CD4-positive, CD25-positive, alpha-beta regulatory T cell (primary cell): ENCODE measurements around the gene HOXC5. TPM values are rescaled to one million over a fixed set of nuclear protein-coding genes. Genes with fewer than 3 reads are reported as not detected.
"Not testable (repeated sequence)": the region's sequence is repeated elsewhere in the genome, so short reads cannot be mapped to it uniquely, and the experiment has no call there.

Experiments used
- ATAC-seq, 2 donors: fragments of 150-1000 bp; cut with Tn5 transposase; one replicate each; pipeline ENCODE4 v1.10.0; 2021; ENCODE audit warnings: low read depth in 2 of 2, moderate number of reproducible peaks in 2 of 2, moderate library complexity in 1 of 2
- DNase-seq, 3 donors: peaks; one replicate each; pipeline versions ENCODE4 v3.0.0 to v3.0.0-alpha.2; 2012 to 2022; ENCODE audit warnings: mixed read lengths in 1 of 3
- H3K27ac ChIP-seq: one replicate; pipeline ENCODE4 v1.7.0; 2013; ENCODE audit warnings: mild to moderate bottlenecking, low read length; ENCODE audit not compliant: insufficient read depth, poor library complexity, severe bottlenecking
- H3K27me3 ChIP-seq: one replicate; pipeline ENCODE4 v1.7.0; 2013; ENCODE audit warnings: low read length; ENCODE audit not compliant: control insufficient read depth, insufficient read depth
- H3K36me3 ChIP-seq: one replicate; pipeline ENCODE4 v1.7.0; 2013; ENCODE audit warnings: mild to moderate bottlenecking, low read length, moderate library complexity; ENCODE audit not compliant: control insufficient read depth, insufficient read depth
- H3K4me1 ChIP-seq: 2 replicates; pipeline ENCODE4 v1.7.0; 2013; ENCODE audit warnings: mild to moderate bottlenecking, low read length; ENCODE audit not compliant: insufficient read depth, control insufficient read depth, poor library complexity, severe bottlenecking
- H3K4me3 ChIP-seq: one replicate; pipeline ENCODE4 v1.7.0; 2013; ENCODE audit warnings: low read depth, mild to moderate bottlenecking, low read length, moderate library complexity
- H3K9me3 ChIP-seq, 2 experiments: 1 replicate in 1 of 2; 2 replicates in 1 of 2; pipeline ENCODE4 v1.7.0; 2013; ENCODE audit warnings: low read length in 2 of 2, mild to moderate bottlenecking in 1 of 2, moderate library complexity in 1 of 2; ENCODE audit not compliant: control insufficient read depth in 2 of 2
- H3K27ac Mint-ChIP-seq, 3 donors: one replicate each; pipeline ENCODE4 v1.8.0; 2020 to 2022; ENCODE audit warnings: mild to moderate bottlenecking in 3 of 3, mixed read lengths in 3 of 3, moderate library complexity in 2 of 3
- H3K27me3 Mint-ChIP-seq: one replicate; pipeline ENCODE4 v1.8.0; 2022; ENCODE audit warnings: mild to moderate bottlenecking, mixed read lengths
- H3K36me3 Mint-ChIP-seq: one replicate; pipeline ENCODE4 v1.8.0; 2020; ENCODE audit warnings: mixed read lengths
- H3K4me1 Mint-ChIP-seq, 4 donors: one replicate each; pipeline ENCODE4 v1.8.0; 2020 to 2022; ENCODE audit warnings: mixed read lengths in 4 of 4, mild to moderate bottlenecking in 1 of 4
- H3K4me3 Mint-ChIP-seq, 4 donors: one replicate each; pipeline ENCODE4 v1.8.0; 2020 to 2022; ENCODE audit warnings: mild to moderate bottlenecking in 4 of 4, mixed read lengths in 4 of 4, moderate library complexity in 3 of 4
- H3K9me3 Mint-ChIP-seq, 7 donors: one replicate each; pipeline ENCODE4 v1.8.0; 2020 to 2022; ENCODE audit warnings: mixed read lengths in 7 of 7, mild to moderate bottlenecking in 3 of 7, moderate library complexity in 2 of 7
- polyA plus RNA-seq, 4 donors: library from polyadenylated mRNA; unstranded; fragments of 300-500 nt; fragmentation: Illumina TruSeq; gene quantifications; one replicate each; pipeline ENCODE4 v1.2.3, GENCODE V29; 2021
- total RNA-seq: library from RNA; stranded (reverse); gene quantifications from one replicate; pipeline ENCODE4 v1.2.3, GENCODE V29; 2022

The HOXC5 gene
- total and polyA plus RNA-seq, 5 donors from 2014 or later: not detected

GRCh38 chr12:54041097-54041690 lies 8.3 kb downstream of the HOXC5 start:
- DNase-seq: no peak
- H3K4me3 Mint-ChIP-seq: no peak overlapping the region
- H3K27me3 ChIP-seq: peaks cover 41% of the 10 kb centered on the region
- ATAC-seq: no peak
- no peaks in the 10 kb centered on the region for H3K36me3 Mint-ChIP-seq
- H3K4me1 Mint-ChIP-seq: peaks cover 0 to 2% (median under 1%) of the 10 kb centered on the region in 4 donors
- H3K9me3 Mint-ChIP-seq: peaks cover 0 to 2% (median 0%) of the 10 kb centered on the region in 7 donors
- H3K27ac ChIP-seq: no peak overlapping the region
- H3K36me3 ChIP-seq: no peaks in the 10 kb centered on the region
- H3K9me3 ChIP-seq: no peaks in the 10 kb centered on the region
- H3K27ac Mint-ChIP-seq: peak overlapping the region in 1 of 3 donors; percentile 14
- H3K4me1 ChIP-seq: no peaks in the 10 kb centered on the region
- H3K4me3 ChIP-seq: no peak overlapping the region
- peaks cover 87% of the 10 kb centered on the region for H3K27me3 Mint-ChIP-seq

- peaks cover 84% of the 10 kb centered on the region for H3K27me3 Mint-ChIP-seq
- H3K36me3 Mint-ChIP-seq, H3K27ac Mint-ChIP-seq, DNase-seq, H3K9me3 ChIP-seq, H3K4me3 Mint-ChIP-seq, ATAC-seq, H3K4me3 ChIP-seq, H3K4me1 ChIP-seq, H3K36me3 ChIP-seq, H3K4me1 Mint-ChIP-seq, H3K27ac ChIP-seq, H3K9me3 Mint-ChIP-seq: not testable (repeated sequence)
- peaks cover 43% of the 10 kb centered on the region for H3K27me3 ChIP-seq
These were observed 9.2 kb downstream of the HOXC5 start for GRCh38 chr12:54042033-54042432.

GRCh38 chr12:54042970-54043853 lies 10.4 kb downstream of the HOXC5 start:
- Histone ChIP-seq H3K36me3 (no peaks in the 10 kb centered on the region), H3K9me3 (no peaks in the 10 kb centered on the region), H3K27ac (no peak overlapping the region), H3K27me3 (peaks cover 50% of the 10 kb centered on the region), H3K4me1 (peaks cover 9% of the 10 kb centered on the region), H3K4me3 (no peak overlapping the region)
- peaks cover 0 to 4% (median 0%) of the 10 kb centered on the region in 7 donors for H3K9me3 Mint-ChIP-seq
- H3K27ac Mint-ChIP-seq: peak overlapping the region in 1 of 3 donors; percentile 14
- no peak overlapping the region for H3K4me3 Mint-ChIP-seq
- H3K4me1 Mint-ChIP-seq: peaks cover 0 to 8% (median 4%) of the 10 kb centered on the region in 4 donors
- ATAC-seq: no peak
- DNase-seq: no peak
- peaks cover 83% of the 10 kb centered on the region for H3K27me3 Mint-ChIP-seq
- no peaks in the 10 kb centered on the region for H3K36me3 Mint-ChIP-seq

DNA sequence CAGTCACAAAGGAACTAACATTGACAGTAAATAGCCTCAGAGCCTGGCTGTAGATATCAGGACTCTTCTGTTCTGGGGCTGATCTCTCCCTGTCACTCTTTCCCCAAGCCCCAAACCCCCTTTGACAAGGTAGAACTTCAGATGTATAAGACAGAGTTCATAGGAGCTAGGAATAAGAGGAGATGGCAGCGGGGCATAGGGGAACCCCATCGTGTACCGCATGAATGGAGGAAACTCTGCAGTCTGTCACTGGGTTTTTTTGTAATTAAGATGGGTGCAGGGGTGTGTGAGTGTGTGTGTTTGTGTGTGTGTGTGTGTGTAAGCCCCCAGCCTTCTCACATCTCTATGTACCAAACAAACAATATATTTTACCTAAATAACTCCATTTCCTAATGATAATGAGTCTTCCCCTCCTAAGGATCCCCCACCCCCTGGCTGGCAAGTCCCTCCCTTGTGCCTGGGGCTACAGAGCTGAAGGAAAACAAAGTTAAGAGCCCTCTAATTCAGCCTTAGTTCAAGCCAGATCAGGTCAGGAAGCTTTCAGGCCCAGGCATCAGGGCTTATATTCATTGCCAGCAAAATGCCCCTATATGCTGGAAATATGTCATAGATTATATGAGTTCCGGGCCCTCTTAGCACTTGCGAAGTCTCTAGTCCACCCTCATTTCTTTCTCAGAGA lies 11.7 kb downstream of the HOXC5 start:
- Histone ChIP-seq H3K4me3 (no peak overlapping the region), H3K27ac (no peak overlapping the region), H3K27me3 (peaks cover 57% of the 10 kb centered on the region), H3K9me3 (no peaks in the 10 kb centered on the region), H3K4me1 (peaks cover 9% of the 10 kb centered on the region), H3K36me3 (no peaks in the 10 kb centered on the region)
- peaks cover 0 to 11% (median 4%) of the 10 kb centered on the region in 4 donors for H3K4me1 Mint-ChIP-seq
- no peak for DNase-seq
- no peak for ATAC-seq
- no peaks in the 10 kb centered on the region for H3K36me3 Mint-ChIP-seq
- peaks cover 82% of the 10 kb centered on the region for H3K27me3 Mint-ChIP-seq
- no peak overlapping the region for H3K4me3 Mint-ChIP-seq
- peaks cover 0 to 4% (median 0%) of the 10 kb centered on the region in 7 donors for H3K9me3 Mint-ChIP-seq
- H3K27ac Mint-ChIP-seq: peak overlapping the region in 1 of 3 donors; percentile 11

DNA sequence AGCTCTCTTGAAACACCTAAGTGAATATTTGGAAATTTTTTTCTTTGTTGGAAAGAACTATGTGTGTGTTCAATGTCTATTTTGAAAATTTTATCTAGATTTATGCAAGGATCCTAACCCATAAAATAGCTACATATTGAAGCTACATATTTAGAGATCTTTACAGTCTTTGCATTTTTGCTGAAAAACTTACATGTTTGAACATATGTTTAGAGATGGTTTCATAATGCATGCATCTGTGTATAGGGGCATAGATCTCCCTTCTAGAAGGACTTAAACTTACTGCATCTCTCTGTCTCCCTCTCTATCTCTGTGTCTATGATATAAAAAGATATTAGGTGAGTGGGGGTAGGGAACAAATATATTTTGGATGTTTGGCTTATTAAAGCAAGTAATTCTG lies 12.6 kb downstream of the HOXC5 start:
- Histone ChIP-seq H3K4me1 (peaks cover 15% of the 10 kb centered on the region), H3K4me3 (no peak overlapping the region), H3K27me3 (peaks cover 60% of the 10 kb centered on the region), H3K9me3 (no peaks in the 10 kb centered on the region), H3K36me3 (no peaks in the 10 kb centered on the region), H3K27ac (no peak overlapping the region)
- no peak for ATAC-seq
- peaks cover 0 to 18% (median 10%) of the 10 kb centered on the region in 4 donors for H3K4me1 Mint-ChIP-seq
- no peaks in the 10 kb centered on the region for H3K36me3 Mint-ChIP-seq
- H3K9me3 Mint-ChIP-seq: peaks cover 0 to 5% (median 0%) of the 10 kb centered on the region in 7 donors
- H3K27ac Mint-ChIP-seq: no peak overlapping the region
- peaks cover 83% of the 10 kb centered on the region for H3K27me3 Mint-ChIP-seq
- no peak for DNase-seq
- H3K4me3 Mint-ChIP-seq: peak overlapping the region in 1 of 4 donors; percentile 6

DNA sequence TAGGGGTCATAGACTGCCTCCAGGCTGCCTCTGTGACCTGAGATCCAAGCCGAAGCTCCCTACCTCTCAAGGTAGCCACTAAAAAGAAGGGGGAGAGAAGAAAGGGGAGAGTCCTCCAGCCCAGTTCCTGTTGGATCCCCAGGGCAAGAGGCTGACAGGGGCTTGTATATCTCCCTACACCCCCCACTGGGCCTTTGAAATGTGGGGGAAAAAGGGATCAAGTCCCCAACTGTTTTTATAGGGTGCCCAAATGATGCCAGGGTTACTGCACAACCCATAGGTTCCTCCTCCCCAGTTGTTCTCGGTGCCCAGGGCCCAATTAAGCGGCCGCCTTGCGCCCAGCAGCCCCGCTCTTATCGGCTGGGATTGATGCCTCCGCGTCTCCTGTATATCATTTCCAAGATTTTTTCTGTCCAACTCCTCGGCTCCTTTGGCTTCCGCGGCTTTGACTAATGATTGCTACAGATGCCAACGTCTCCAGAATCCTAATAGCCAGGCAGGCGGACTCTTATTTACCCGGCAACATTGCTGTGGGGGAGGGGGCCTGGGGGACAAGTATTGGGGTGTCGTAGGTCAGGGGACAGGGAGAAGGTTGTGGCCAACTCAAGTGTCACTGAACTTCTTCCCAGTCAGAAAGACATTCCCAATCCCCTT lies 13.1 kb downstream of the HOXC5 start:
- no peaks in the 10 kb centered on the region for H3K36me3 Mint-ChIP-seq
- peaks cover 85% of the 10 kb centered on the region for H3K27me3 Mint-ChIP-seq
- H3K9me3 ChIP-seq: no peaks in the 10 kb centered on the region
- H3K27me3 ChIP-seq: peaks cover 60% of the 10 kb centered on the region
- H3K36me3 ChIP-seq: no peaks in the 10 kb centered on the region
- no peak for ATAC-seq
- H3K4me1 Mint-ChIP-seq: peaks cover 0 to 22% (median 12%) of the 10 kb centered on the region in 4 donors
- peaks cover 0 to 5% (median 0%) of the 10 kb centered on the region in 7 donors for H3K9me3 Mint-ChIP-seq
- H3K4me3 Mint-ChIP-seq: peak overlapping the region in 1 of 4 donors; percentile 6
- no peak overlapping the region for H3K27ac Mint-ChIP-seq
- H3K4me1 ChIP-seq: peaks cover 16% of the 10 kb centered on the region
- H3K4me3 ChIP-seq: no peak overlapping the region
- no peak overlapping the region for H3K27ac ChIP-seq
- no peak for DNase-seq

DNA sequence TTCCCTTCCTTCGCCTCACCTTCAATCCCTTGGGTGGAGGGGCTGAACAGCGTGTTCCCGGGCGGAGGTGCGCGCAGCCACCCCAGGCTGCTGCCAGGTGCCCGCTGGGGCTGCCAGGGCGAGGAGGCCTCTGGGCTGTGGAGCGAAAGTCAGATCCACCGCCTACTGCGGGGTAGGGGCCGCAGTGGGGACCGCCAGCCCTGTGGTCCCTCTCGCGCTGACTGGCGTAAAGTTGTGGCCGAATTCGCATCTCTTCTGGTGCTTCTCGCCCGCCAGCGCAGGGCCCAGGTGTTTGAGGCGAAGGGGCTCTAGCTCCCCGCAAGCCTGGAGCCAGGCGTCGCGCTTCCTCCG lies 13.9 kb downstream of the HOXC5 start:
- H3K4me3 Mint-ChIP-seq: peak overlapping the region in 2 of 4 donors; percentile 46 to 51
- ATAC-seq (no peak), DNase-seq (no peak)
- Histone ChIP-seq H3K4me1 (peaks cover 19% of the 10 kb centered on the region), H3K27me3 (peaks cover 64% of the 10 kb centered on the region), H3K36me3 (no peaks in the 10 kb centered on the region), H3K27ac (no peak overlapping the region), H3K4me3 (no peak overlapping the region), H3K9me3 (no peaks in the 10 kb centered on the region)
- peaks cover 0 to 5% (median 0%) of the 10 kb centered on the region in 7 donors for H3K9me3 Mint-ChIP-seq
- no peaks in the 10 kb centered on the region for H3K36me3 Mint-ChIP-seq
- no peak overlapping the region for H3K27ac Mint-ChIP-seq
- peaks cover 89% of the 10 kb centered on the region for H3K27me3 Mint-ChIP-seq
- H3K4me1 Mint-ChIP-seq: peaks cover 0 to 26% (median 13%) of the 10 kb centered on the region in 4 donors
